Osteoblast (primary cell): ENCODE data around the gene HMX3. TPM values are rescaled to one million over a fixed set of nuclear protein-coding genes. Genes with fewer than 3 reads are reported as not detected.

Experiments
- DNase-seq: peaks from one replicate; pipeline ENCODE4 v3.0.0; 2011; ENCODE audit warnings: low spot score, mixed read lengths; ENCODE audit not compliant: insufficient read length; ENCODE audit errors: missing footprints
- H2AFZ ChIP-seq: 2 replicates; pipeline ENCODE4 v1.6.0; 2011; ENCODE audit warnings: mild to moderate bottlenecking, low read length
- H3K27ac ChIP-seq: 2 replicates; pipeline ENCODE4 v1.5.1; 2011; ENCODE audit warnings: mild to moderate bottlenecking, low read depth, low read length, moderate library complexity
- H3K27me3 ChIP-seq: 2 replicates; pipeline ENCODE4 v1.6.0; 2012; ENCODE audit warnings: mild to moderate bottlenecking, control low read depth, inconsistent platforms, low read length, moderate library complexity; ENCODE audit not compliant: insufficient read depth
- H3K36me3 ChIP-seq: 2 replicates; pipeline ENCODE4 v1.5.1; 2011; ENCODE audit warnings: mild to moderate bottlenecking, low read length, control low read depth, moderate library complexity; ENCODE audit not compliant: insufficient read depth
- H3K4me1 ChIP-seq: 2 replicates; pipeline ENCODE4 v1.5.1; 2011; ENCODE audit warnings: mild to moderate bottlenecking, low read length, control low read depth, moderate library complexity; ENCODE audit not compliant: insufficient read depth
- H3K4me2 ChIP-seq: 2 replicates; pipeline ENCODE4 v1.6.0; 2011; ENCODE audit warnings: mild to moderate bottlenecking, low read length; ENCODE audit not compliant: insufficient read depth
- H3K4me3 ChIP-seq: fragments of 200-600 bp; sonication (generic); 3 replicates; pipeline ENCODE4 v1.5.1; 2012; ENCODE audit warnings: mild to moderate bottlenecking, low read length, inconsistent platforms; ENCODE audit not compliant: insufficient read depth
- H3K79me2 ChIP-seq: 2 replicates; pipeline ENCODE4 v1.6.0; 2012; ENCODE audit warnings: mild to moderate bottlenecking, low read length, control low read depth, inconsistent platforms; ENCODE audit not compliant: insufficient read depth
- H3K9me3 ChIP-seq: 2 replicates; pipeline ENCODE4 v1.5.1; 2011; ENCODE audit warnings: low read depth, low read length, control low read depth
- H4K20me1 ChIP-seq: 2 replicates; pipeline ENCODE4 v1.6.0; 2012; ENCODE audit warnings: mild to moderate bottlenecking, low read length, control low read depth; ENCODE audit not compliant: insufficient read depth
- total RNA-seq: library from RNA; depleted of rRNA; stranded (reverse); fragments of >200 nt; gene quantifications from 2 replicates; pipeline ENCODE4 v1.2.3, GENCODE V29; 2012
- TF ChIP-seq, protein P1 (sequence below): IDR thresholded peaks from 2 replicates; pipeline ENCODE4 v1.5.1; 2011; ENCODE audit warnings: mild to moderate bottlenecking, low read depth, low read length, moderate library complexity; ENCODE audit errors: extremely low read depth

Gene HMX3
- total RNA-seq, 1 donor = not detected

DNA sequence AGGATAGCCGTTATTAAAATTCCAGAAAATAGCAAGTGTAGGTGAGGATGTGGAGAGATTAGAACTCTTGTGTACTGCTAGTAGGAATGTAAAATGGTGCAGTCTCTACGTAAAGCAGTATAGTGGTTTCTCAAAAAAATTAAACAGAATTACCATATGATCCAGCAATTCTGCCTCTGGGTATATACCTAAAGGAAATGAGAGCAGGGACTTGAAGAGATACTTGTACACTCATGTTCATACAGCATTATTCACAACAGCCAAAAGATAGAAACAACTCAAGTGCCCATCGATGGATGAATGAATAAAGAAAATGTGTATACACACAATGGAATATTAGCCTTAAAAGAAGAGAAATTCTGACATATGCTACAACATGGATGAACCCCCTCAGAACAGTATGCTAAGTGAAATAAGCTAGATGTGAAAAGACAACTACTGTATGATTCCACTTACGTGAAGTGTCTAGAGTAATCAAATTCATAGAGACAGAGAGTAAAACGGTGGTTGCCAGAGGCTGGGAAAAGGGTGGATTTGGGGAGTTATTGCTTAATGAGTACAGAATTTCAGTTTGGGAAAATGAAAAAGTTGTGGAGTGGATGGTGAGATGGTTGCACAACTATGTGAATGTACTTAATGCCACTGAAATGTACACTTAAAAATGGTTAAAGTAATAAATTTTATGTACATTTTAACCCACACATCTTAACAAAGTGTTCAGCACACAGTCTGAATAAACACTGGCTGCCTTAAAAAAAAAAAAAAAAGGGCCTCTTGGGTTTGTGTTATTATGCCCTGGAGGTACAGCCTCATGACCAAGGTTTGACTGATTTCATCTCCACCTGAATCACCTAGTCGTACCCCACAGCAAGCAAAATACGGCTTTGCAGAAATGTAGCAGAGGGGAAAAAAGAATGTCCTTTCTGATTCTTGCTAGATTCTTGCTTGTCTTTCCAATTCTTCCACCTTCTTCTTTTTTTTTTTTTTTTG lies 44.6 kb downstream of the HMX3 start:
- Histone ChIP-seq H2AFZ (no peak overlapping the region), H4K20me1 (no peaks in the 10 kb centered on the region), H3K27me3 (no peaks in the 10 kb centered on the region), H3K9me3 (no peaks in the 10 kb centered on the region), H3K4me2 (no peak overlapping the region), H3K27ac (no peak overlapping the region), H3K79me2 (no peaks in the 10 kb centered on the region), H3K36me3 (no peaks in the 10 kb centered on the region), H3K4me1 (no peaks in the 10 kb centered on the region), H3K4me3 (no peak overlapping the region)
- TF ChIP-seq, protein P1, sequence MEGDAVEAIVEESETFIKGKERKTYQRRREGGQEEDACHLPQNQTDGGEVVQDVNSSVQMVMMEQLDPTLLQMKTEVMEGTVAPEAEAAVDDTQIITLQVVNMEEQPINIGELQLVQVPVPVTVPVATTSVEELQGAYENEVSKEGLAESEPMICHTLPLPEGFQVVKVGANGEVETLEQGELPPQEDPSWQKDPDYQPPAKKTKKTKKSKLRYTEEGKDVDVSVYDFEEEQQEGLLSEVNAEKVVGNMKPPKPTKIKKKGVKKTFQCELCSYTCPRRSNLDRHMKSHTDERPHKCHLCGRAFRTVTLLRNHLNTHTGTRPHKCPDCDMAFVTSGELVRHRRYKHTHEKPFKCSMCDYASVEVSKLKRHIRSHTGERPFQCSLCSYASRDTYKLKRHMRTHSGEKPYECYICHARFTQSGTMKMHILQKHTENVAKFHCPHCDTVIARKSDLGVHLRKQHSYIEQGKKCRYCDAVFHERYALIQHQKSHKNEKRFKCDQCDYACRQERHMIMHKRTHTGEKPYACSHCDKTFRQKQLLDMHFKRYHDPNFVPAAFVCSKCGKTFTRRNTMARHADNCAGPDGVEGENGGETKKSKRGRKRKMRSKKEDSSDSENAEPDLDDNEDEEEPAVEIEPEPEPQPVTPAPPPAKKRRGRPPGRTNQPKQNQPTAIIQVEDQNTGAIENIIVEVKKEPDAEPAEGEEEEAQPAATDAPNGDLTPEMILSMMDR = no peak
- no peak for DNase-seq

DNA sequence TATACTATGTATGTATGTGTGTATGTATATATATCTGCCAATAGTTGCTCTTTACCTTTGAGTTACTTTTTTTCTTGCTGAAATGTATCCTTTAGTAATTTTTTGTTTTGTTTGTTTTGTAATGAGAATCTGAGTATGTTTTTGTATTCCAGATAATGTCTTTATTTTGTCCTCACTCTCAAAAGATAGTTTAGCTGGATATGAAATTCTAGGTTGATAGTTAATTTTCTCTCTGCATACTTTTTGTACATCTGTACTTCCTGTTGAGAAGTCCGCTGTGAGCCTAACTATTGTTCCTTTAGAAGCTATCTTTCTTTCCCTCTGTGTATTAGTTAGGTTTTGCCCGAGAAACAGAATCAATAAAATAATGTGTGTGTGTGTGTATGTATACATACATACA lies 48.0 kb downstream of the HMX3 start:
- Histone ChIP-seq H4K20me1 (no peaks in the 10 kb centered on the region), H3K4me2 (no peak overlapping the region), H3K36me3 (no peaks in the 10 kb centered on the region), H3K4me1 (no peaks in the 10 kb centered on the region), H3K4me3 (no peak overlapping the region), H3K79me2 (no peaks in the 10 kb centered on the region), H3K27me3 (no peaks in the 10 kb centered on the region), H2AFZ (no peak overlapping the region), H3K27ac (no peak overlapping the region), H3K9me3 (no peaks in the 10 kb centered on the region)
- TF ChIP-seq, protein P1 = no peak
- no peak for DNase-seq

DNA sequence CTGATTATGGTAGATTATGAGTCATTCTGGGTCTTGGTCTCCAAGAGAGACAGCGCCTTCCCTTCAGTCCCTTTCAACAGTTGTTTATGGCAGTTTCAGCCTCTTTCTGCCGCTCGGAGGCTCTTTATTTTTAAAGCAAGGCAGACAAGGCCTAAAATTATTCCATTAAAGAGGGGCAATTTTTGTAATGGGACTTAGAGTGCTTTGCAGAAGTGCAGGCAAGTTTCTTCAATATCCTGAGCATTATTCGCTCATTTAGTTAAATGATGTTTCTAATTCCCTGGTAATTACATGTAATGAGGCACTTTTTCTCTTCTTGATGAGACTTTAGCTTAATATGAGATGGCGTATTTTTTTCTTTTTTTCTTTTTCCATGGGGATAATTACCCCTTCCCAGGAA lies 52.0 kb downstream of the HMX3 start:
- no peaks in the 10 kb centered on the region for H3K27me3 ChIP-seq
- no peaks in the 10 kb centered on the region for H3K79me2 ChIP-seq
- no peak for DNase-seq
- no peaks in the 10 kb centered on the region for H3K4me1 ChIP-seq
- H3K27ac ChIP-seq = no peak overlapping the region
- no peaks in the 10 kb centered on the region for H3K36me3 ChIP-seq
- no peak overlapping the region for H2AFZ ChIP-seq
- no peaks in the 10 kb centered on the region for H3K9me3 ChIP-seq
- TF ChIP-seq, protein P1 = no peak
- no peak overlapping the region for H3K4me2 ChIP-seq
- no peaks in the 10 kb centered on the region for H4K20me1 ChIP-seq
- H3K4me3 ChIP-seq = no peak overlapping the region

Other genes with a start within 250 kb of the HMX3 start
- gene FAM24A, start 225.4 kb upstream of the HMX3 start, total RNA-seq = not detected in 2 replicates
- gene C10orf88, start 181.7 kb upstream of the HMX3 start, total RNA-seq = 6.5 and 7.4 TPM in 2 replicates
- 3.6 and 4.4 TPM in 2 replicates for gene PSTK, start 155.6 kb upstream of the HMX3 start, total RNA-seq
- 6.2 and 8.0 TPM in 2 replicates for gene IKZF5, start 127.2 kb upstream of the HMX3 start, total RNA-seq
- gene ACADSB, start 127.0 kb upstream of the HMX3 start, total RNA-seq = 8.5 and 9.4 TPM in 2 replicates
- not detected in 2 replicates for gene HMX2, start 12.2 kb downstream of the HMX3 start, total RNA-seq
- 107 and 109 TPM in 2 replicates for gene BUB3, start 18.4 kb downstream of the HMX3 start, total RNA-seq